Spleen (tissue), 11 donors: ENCODE measurements around the gene PDE5A. TPM values are rescaled to one million over a fixed set of nuclear protein-coding genes. Genes with fewer than 3 reads are reported as not detected.

Experiments used
- DNase-seq: peaks from one replicate; pipeline ENCODE4 v3.0.0-alpha.2; 2020
- H3K27ac ChIP-seq, 8 donors: fragments of 200-600 bp; sonication (generic) in 7 of 8; 1 replicate in 4 of 8; 2 replicates in 4 of 8; pipeline versions ENCODE4 v1.5.0 to v1.8.0; 2016 to 2021; ENCODE audit warnings: inconsistent platforms in 4 of 8, mild to moderate bottlenecking in 4 of 8, moderate library complexity in 1 of 8
- H3K27me3 ChIP-seq, 7 donors: fragments of 200-600 bp; sonication (generic) in 6 of 7; replicated peaks in 1 of 7; 1 replicate in 4 of 7; 2 replicates in 3 of 7; pipeline versions ENCODE4 v1.5.0 to v1.8.0; 2016 to 2021; ENCODE audit warnings: inconsistent platforms in 3 of 7, mild to moderate bottlenecking in 1 of 7
- H3K36me3 ChIP-seq, 6 donors: fragments of 200-600 bp; sonication (generic) in 5 of 6; 1 replicate in 4 of 6; 2 replicates in 2 of 6; pipeline versions ENCODE4 v1.5.0 to v1.8.0; 2016 to 2021; ENCODE audit warnings: inconsistent platforms in 2 of 6
- H3K4me1 ChIP-seq, 6 donors: fragments of 200-600 bp; sonication (generic) in 5 of 6; 1 replicate in 3 of 6; 2 replicates in 3 of 6; pipeline versions ENCODE4 v1.5.0 to v1.8.0; 2016 to 2021; ENCODE audit warnings: inconsistent platforms in 3 of 6
- H3K4me3 ChIP-seq, 8 donors: fragments of 200-600 bp; sonication (generic) in 7 of 8; 1 replicate in 4 of 8; 2 replicates in 4 of 8; pipeline versions ENCODE4 v1.5.0 to v1.8.0; 2016 to 2021; ENCODE audit warnings: inconsistent platforms in 4 of 8, mild to moderate bottlenecking in 4 of 8, moderate library complexity in 2 of 8
- H3K9me3 ChIP-seq, 8 donors: fragments of 200-600 bp; sonication (generic) in 7 of 8; 1 replicate in 4 of 8; 2 replicates in 4 of 8; pipeline versions ENCODE4 v1.5.0 to v1.8.0; 2016 to 2021; ENCODE audit warnings: inconsistent platforms in 4 of 8
- CTCF ChIP-seq, 11 experiments: fragments of 200-600 bp in 7 of 11; fragments of 450-650 bp in 4 of 11; sonication (generic) in 4 of 11; IDR thresholded peaks in 8 of 11; conservative IDR thresholded peaks in 3 of 11; 1 replicate in 7 of 11; 2 replicates in 4 of 11; pipeline versions ENCODE4 v1.4.0 to v1.8.0; 2016 to 2021; ENCODE audit warnings: antibody characterized with exemption in 11 of 11, inconsistent platforms in 4 of 11, mild to moderate bottlenecking in 1 of 11
- POLR2A ChIP-seq, 3 donors: fragments of 450-650 bp; IDR thresholded peaks; one replicate each; pipeline ENCODE4 v1.5.1; 2017; ENCODE audit warnings: antibody characterized with exemption in 3 of 3, mild to moderate bottlenecking in 1 of 3
- POLR2AphosphoS5 ChIP-seq, 3 donors: sonication (generic); formaldehyde crosslinking; IDR thresholded peaks; one replicate each; pipeline ENCODE4 v1.5.1; 2017; ENCODE audit warnings: antibody characterized with exemption in 3 of 3
- WGBS, 5 donors: extraction: QIAGEN DNeasy Blood & Tissue Kit in 3 of 5; methylation state at CpG; one replicate each; pipeline versions ENCODE4 v1.1.5 to v1.1.7; 2013 to 2018; 5-methylcytosine and 5-hydroxymethylcytosine counted together
- intact Hi-C: fragments of 100-400 bp; cut with DNase I; formaldehyde crosslinking; loops from one replicate; pipeline ENCODE4 v1.15.0; 2023; ENCODE audit warnings: low total_unique reads
- polyA plus RNA-seq, 3 donors: library from polyadenylated mRNA; stranded (reverse); fragments of 200-250 nt; gene quantifications; one replicate each; pipeline ENCODE4 v1.2.1, GENCODE V29; 2013
- total RNA-seq, 7 donors: library from RNA; depleted of rRNA in 3 of 7; stranded (reverse); fragments of >200 nt in 3 of 7; fragmentation: NEBNext Ultra II Directional in 4 of 7; extraction: Animal tissue kit (Norgen Biotek cat#: 25700) in 4 of 7; gene quantifications; one replicate each; pipeline versions ENCODE4 v1.1.0 to v1.2.1, GENCODE V29; 2016 to 2021
- donor health status: healthy with polysubstance abuse.
- donor health status: DM: no; HTN: no; CAD: no; lungs with moderate emphysema.
- donor health status: DM: no; HTN: no; CAD: no.
- donor health status: Bipolar disorder and iron deficiency.
- donor health status: healthy.
- donor health status: DM: no; HTN: no; CAD: no.
- donor health status: DM: yes; HTN: yes; CAD: no.

PDE5A gene
- total and polyA plus RNA-seq, 10 donors: 0.91 to 15.1 (median 9.5) TPM

GRCh38 chr4:119625761-119626160 lies 2.8 kb downstream of the PDE5A start:
- no peak overlapping the region for H3K27ac ChIP-seq
- H3K9me3 ChIP-seq: no peaks in the 10 kb centered on the region
- no peaks in the 10 kb centered on the region for H3K36me3 ChIP-seq
- peak overlapping the region in 1 of 8 donors; percentile 63 for H3K4me3 ChIP-seq
- DNase-seq: no peak
- 50 to 63% (median 58%) methylated on average over 2 of the region's 2 CpGs for WGBS, 5 donors
- intact Hi-C loops: loop anchor here (10.0 kb wide), 1 partner anchor 429 kb away; no protein-coding TSS in a partner anchor
- TF ChIP-seq CTCF (IDR thresholded peaks at IDR 0.05 in 8 of 11, conservative IDR thresholded peaks at IDR 0.05 in 3 of 11) (no peak), POLR2A (IDR thresholded peaks at IDR 0.05) (no peak), POLR2AphosphoS5 (IDR thresholded peaks at IDR 0.05) (no peak)
- peaks cover 0 to 77% (median 5%) of the 10 kb centered on the region in 7 donors for H3K27me3 ChIP-seq
- H3K4me1 ChIP-seq: peaks cover 0 to 34% (median 26%) of the 10 kb centered on the region in 6 donors

GRCh38 chr4:119624356-119624755 lies 4.2 kb downstream of the PDE5A start:
- Histone ChIP-seq H3K27me3 (peaks cover 0 to 64% (median 5%) of the 10 kb centered on the region in 7 donors), H3K9me3 (no peaks in the 10 kb centered on the region), H3K27ac (no peak overlapping the region), H3K4me1 (peaks cover 0 to 30% (median 24%) of the 10 kb centered on the region in 6 donors), H3K4me3 (no peak overlapping the region), H3K36me3 (no peaks in the 10 kb centered on the region)
- DNase-seq: no peak
- 61 to 80% (median 69%) methylated on average over 4 of the region's 4 CpGs for WGBS, 5 donors
- intact Hi-C loops: loop anchor here (10.0 kb wide), 1 partner anchor 430 kb away; no protein-coding TSS in a partner anchor
- TF ChIP-seq POLR2AphosphoS5 (IDR thresholded peaks at IDR 0.05): no peak
- TF ChIP-seq CTCF (IDR thresholded peaks at IDR 0.05 in 8 of 11, conservative IDR thresholded peaks at IDR 0.05 in 3 of 11): no peak
- TF ChIP-seq POLR2A (IDR thresholded peaks at IDR 0.05): no peak

GRCh38 chr4:119623025-119623424 lies 5.6 kb downstream of the PDE5A start:
- Histone ChIP-seq H3K9me3 (no peaks in the 10 kb centered on the region), H3K4me1 (peaks cover 0 to 17% (median 15%) of the 10 kb centered on the region in 6 donors), H3K36me3 (no peaks in the 10 kb centered on the region), H3K27me3 (peaks cover 0 to 51% (median 5%) of the 10 kb centered on the region in 7 donors), H3K4me3 (no peak overlapping the region), H3K27ac (no peak overlapping the region)
- DNase-seq: no peak
- intact Hi-C loops: loop anchor here (10.0 kb wide), 1 partner anchor 432 kb away; no protein-coding TSS in a partner anchor
- TF ChIP-seq POLR2A (IDR thresholded peaks at IDR 0.05) (no peak), CTCF (IDR thresholded peaks at IDR 0.05 in 8 of 11, conservative IDR thresholded peaks at IDR 0.05 in 3 of 11) (no peak), POLR2AphosphoS5 (IDR thresholded peaks at IDR 0.05) (no peak)

- Histone ChIP-seq H3K27me3 (no peaks in the 10 kb centered on the region), H3K4me3 (no peak overlapping the region), H3K4me1 (no peaks in the 10 kb centered on the region), H3K9me3 (peaks cover 0 to 11% (median 3%) of the 10 kb centered on the region in 8 donors), H3K36me3 (no peaks in the 10 kb centered on the region), H3K27ac (no peak overlapping the region)
- intact Hi-C loops: no loop called here
- no peak for TF ChIP-seq POLR2A (IDR thresholded peaks at IDR 0.05)
- no peak for TF ChIP-seq CTCF (IDR thresholded peaks at IDR 0.05 in 8 of 11, conservative IDR thresholded peaks at IDR 0.05 in 3 of 11)
- TF ChIP-seq POLR2AphosphoS5 (IDR thresholded peaks at IDR 0.05): no peak
- no peak for DNase-seq
Observed at GRCh38 chr4:119615068-119615719, 13.4 kb downstream of the PDE5A start.
